Head of caudate nucleus (tissue), 42 donors: Measurements from ENCODE around the gene CAPRIN1.
"Not testable (repeated sequence)": the region's sequence is repeated elsewhere in the genome, so short reads cannot be mapped to it uniquely, and the experiment has no call there.

ENCODE experiments used
- DNase-seq, 42 donors: peaks; one replicate each; pipeline versions ENCODE4 v3.0.0 to v3.0.0-alpha.2; 2020 to 2021; ENCODE audit warnings: mixed read lengths in 7 of 42
- intact Hi-C: fragments of 100-400 bp; cut with DNase I; formaldehyde crosslinking; loops from one replicate; pipeline ENCODE4 v1.15.0; 2022

The CAPRIN1 gene

GRCh38 chr11:34072832-34073231 lies 21.3 kb downstream of the CAPRIN1 start:
- intact Hi-C loops: no loop called here
- DNase-seq: no peak

DNA sequence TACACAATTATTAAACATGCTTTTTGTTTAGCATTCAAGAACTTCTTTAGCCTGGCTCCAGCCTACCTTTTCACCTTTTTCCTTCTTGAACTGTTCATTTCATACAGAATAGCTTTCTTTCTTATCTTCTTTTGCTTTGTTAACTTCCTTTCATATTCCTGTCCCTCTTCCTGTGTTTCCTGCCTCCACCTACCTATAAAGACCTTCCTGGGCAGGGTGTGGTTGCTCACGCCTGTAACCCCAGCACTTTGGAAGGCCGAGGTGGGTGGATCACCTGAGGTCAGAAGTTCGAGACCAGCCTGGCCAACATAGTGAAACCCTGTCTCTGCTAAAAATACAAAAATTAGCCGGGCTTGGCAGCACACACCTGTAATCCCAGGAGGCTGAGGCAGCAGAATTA lies 22.9 kb downstream of the CAPRIN1 start:
- DNase-seq: no peak
- intact Hi-C loops: no loop called here

DNA sequence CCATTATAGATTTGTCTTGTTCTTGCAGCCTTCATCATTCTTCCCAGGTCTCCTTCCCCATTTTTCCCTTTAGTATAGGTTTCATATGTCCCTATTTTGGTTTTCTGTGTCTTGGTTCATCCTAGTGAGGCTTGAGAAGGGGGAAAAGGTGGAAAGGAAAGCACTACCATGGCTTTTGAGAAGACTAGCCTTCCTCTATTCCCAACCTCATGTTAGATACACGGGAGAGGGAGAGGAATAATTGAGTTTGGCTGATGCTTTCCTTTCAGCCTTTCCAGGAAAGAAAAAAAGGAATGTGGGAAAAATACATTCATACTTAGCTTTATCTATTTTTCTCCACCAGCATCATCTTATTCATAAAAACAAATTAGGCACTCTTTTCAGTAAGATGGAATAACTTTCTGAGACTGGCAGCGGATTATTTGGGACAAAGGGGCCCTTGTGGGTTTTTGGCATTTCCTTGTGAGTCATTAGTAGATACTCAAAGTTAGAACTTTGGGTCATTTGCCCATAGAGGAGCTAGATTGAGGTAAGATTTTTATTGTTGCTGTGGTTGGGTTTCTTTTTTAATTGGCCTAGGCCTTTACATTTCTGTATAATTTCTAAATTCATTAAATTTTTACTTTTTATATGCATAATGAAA lies 23.8 kb downstream of the CAPRIN1 start:
- intact Hi-C loops: no loop called here
- no peak for DNase-seq

DNA sequence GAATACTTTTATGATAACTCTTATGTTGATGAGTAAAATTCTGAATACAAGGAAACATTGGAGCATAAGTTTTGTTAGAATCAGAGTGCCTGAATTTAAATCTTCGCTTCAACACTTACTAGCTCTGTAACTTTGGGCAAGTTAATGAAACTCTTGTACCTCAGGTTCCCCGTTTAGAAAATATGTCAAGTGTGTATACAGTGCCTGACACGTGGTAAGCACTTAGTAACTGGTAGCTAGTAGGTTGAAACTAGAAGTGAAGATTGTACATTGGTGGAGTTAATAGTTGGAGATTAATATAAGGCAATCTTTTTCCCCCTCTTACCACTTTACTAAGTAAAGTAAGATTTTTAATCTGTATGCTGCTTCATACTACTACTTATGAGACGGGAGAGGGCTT lies 29.1 kb downstream of the CAPRIN1 start:
- intact Hi-C loops: no loop called here

GRCh38 chr11:34084637-34085036 lies 33.1 kb downstream of the CAPRIN1 start:
- DNase-seq: no peak
- intact Hi-C loops: no loop called here

More for the DNA sequence above, 29.1 kb downstream of the CAPRIN1 start:
- DNase-seq: no peak

DNA sequence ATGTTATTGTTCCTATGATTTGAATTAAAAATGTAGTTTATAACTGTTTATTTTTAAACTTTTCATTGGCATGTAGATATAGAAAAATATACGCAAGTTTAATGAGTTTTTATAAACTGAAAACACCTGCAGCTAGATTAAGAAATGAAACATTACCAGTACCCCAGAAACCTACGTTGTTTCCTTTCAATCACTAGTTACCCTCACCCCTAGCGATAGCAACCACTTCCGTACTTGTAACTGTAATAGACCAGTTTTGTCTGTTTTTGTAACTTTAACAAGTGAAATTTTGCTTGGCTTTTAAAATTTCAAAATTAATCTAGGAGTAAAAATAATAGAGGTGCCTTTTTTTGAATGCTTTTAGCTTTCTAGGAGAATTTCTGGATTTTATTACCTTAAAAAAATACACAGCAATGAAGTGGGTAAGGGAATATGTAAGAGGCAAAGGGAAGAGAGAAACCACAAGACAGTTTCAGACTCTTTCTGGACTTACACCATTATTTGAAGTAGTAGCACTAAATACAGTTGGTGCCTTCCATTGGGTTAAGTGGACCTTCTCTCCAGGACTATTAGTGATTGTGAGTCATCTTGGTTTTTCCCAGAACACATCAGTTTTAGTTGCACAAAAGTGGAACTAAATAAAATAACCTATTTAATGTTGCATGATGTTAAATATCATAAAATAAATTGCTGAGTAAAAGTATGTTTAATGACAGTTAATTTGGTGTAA lies 35.2 kb downstream of the CAPRIN1 start:
- no peak for DNase-seq
- intact Hi-C loops: no loop called here

- intact Hi-C loops: no loop called here
- DNase-seq: no peak
Measured at GRCh38 chr11:34091825-34092224, 40.3 kb downstream of the CAPRIN1 start.

DNA sequence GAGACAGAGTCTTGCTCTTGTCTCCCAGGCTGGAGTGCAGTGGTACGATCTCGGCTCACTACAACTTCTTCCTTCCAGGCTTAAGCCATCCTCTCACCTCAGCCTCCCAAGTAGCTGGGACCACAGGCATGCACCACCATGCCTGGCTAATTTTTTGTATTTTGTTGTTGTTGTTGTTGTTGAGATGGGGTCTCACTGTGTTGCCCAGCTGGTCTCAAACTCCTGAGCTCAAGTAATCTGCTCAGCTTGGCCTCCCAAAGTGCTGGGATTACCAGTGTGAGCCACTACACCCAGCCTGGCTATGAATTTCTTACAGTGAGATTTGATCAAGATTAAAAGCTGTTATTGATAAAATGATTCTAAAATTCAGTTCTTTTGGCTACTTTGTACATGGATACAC lies 43.4 kb downstream of the CAPRIN1 start:
- intact Hi-C loops, DNase-seq: not testable (repeated sequence)

DNA sequence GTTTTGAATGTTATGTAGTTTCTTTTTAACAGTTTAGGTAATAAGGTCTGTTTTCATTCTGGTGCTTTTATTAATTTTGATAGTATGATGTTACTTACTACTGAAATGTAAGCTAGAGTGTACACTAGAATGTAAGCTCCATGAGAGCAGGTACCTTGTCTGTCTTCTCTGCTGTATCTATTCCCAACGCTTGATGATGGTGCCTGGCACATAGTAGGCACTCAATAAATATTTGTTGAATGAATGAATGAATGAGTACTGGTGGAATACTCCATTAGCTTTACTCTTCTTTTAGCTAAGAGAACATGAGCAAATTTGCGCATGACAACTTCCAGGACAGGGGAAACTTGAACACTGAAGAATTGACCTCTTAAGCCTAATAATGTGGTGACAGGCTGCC lies 47.3 kb downstream of the CAPRIN1 start:
- intact Hi-C loops: no loop called here
- no peak for DNase-seq

GRCh38 chr11:34104680-34105078 lies 53.1 kb downstream of the CAPRIN1 start:
- DNase-seq: no peak
- intact Hi-C loops: loop anchor here (1.0 to 10.0 kb wide), 4 partner anchors 53 to 253 kb away; partner anchors contain the start of genes ABTB2 and CAPRIN1

GRCh38 chr11:34105079-34105956 lies 53.8 kb downstream of the CAPRIN1 start, which contains the start of gene NAT10:
Gene NAT10, plus strand, starts transcription at chr11:34105629. Its CDS starts 2,597 bp downstream, at chr11:34108226.
- intact Hi-C loops: loop anchor here (1.0 to 10.0 kb wide), 4 partner anchors 54 to 252 kb away; partner anchors contain the start of genes ABTB2 and CAPRIN1
- peak; percentile 88 to 98 (median 95) for DNase-seq

GRCh38 chr11:34105957-34106504 lies 54.5 kb downstream of the CAPRIN1 start:
- intact Hi-C loops: loop anchor here (1.0 to 10.0 kb wide), 4 partner anchors 55 to 251 kb away; partner anchors contain the start of genes ABTB2 and CAPRIN1
- DNase-seq: peak in 3 of 42 donors; percentile 3 to 40 (median 34)

DNA sequence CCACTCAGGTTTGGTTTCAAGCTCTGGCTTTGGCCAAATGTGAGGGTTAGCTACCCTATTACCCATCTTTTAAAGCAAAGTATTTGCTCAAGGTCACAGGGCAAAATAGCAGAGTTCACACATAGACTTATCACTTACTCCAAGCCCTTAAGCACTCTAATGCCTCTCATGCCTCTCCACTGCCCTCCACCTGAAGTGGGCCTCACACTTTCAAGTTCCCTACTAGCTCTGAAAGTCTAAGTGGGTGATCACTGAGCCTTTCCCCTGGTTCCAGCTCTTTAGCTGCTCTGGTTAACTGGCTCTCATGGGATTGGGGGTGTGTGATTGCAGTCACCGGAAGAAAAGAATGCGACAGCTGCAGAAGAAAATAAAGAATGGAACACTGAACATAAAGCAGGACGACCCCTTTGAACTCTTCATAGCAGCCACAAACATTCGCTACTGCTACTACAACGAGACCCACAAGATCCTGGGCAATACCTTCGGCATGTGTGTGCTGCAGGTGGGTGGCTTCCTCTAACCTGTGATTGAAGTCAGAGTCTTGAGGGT lies 60.3 kb downstream of the CAPRIN1 start:
- DNase-seq: no peak
- intact Hi-C loops: no loop called here

GRCh38 chr11:34114014-34114413 lies 62.5 kb downstream of the CAPRIN1 start:
- intact Hi-C loops: no loop called here
- DNase-seq: no peak

DNA sequence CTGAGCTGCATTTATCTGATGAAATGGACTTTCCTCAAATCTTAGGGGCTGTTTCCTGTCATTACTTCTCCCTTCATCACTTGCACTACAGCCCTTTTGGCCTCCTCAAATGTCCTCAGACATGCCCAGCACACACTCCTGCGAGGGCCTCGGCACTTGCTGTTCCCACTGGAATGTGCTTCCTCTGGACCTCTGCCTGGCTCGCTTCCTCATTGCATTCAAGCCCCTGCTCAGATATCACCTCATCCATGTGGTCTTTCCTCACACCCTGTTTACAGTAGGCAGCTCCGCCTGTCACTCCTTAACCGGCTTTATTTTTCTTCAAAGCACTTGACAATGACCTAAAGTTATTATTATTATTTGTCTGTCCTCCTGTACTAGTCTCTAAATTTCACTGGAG lies 62.9 kb downstream of the CAPRIN1 start:
- intact Hi-C loops: no loop called here
- DNase-seq: no peak

GRCh38 chr11:34120651-34121050 lies 69.1 kb downstream of the CAPRIN1 start:
- intact Hi-C loops: no loop called here
- DNase-seq: no peak

DNA sequence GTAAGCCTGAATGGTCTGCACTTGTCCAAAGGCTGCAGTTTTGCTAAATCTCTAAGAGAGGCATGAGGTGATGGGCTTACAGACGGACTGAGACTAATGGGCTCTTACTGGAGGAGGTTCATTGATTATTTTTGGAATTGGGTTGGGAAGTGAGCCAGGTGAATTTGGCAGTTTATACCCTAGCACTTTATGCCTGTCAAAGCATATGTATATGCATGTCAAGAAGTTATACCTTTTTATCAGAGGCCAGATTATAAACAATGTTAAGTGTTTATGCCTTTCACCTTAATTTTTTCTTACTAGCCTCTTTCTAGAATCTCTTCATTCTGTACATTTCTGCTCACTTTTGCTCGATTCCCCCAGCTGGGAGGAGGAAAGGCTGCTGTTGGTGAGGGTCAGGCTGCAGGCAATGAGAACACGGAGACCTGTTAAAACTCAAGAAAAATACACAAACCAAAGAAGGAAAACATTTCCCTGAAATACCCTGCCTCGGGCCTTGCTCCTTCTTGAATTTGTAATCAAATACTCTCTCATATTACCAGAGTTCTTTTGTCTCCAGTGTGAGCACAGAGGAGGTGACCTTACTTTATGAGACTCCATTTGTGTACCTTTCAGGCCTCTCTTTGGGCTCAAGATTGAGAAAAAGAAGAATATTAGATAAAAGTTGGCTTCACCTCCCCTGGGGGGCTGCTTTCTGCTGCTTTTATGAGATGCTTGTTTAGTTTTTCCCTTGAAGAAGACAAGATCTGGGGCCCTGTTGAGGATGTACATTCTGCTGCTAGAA lies 73.5 kb downstream of the CAPRIN1 start:
- intact Hi-C loops: no loop called here

More for the DNA sequence above, 73.5 kb downstream of the CAPRIN1 start:
- no peak for DNase-seq
